Peyer's patch (tissue), 4 donors: ENCODE measurements around the gene RSRC1. TPM values are rescaled to one million over a fixed set of nuclear protein-coding genes. Genes with fewer than 3 reads are reported as not detected.

ENCODE experiments used
- DNase-seq, 3 donors: peaks; one replicate each; pipeline ENCODE4 v3.0.0-alpha.2; 2017 to 2019
- H3K27ac ChIP-seq, 4 donors: fragments of 200-600 bp; sonication (generic); one replicate each; pipeline ENCODE4 v1.5.1; 2016 to 2019
- H3K27me3 ChIP-seq, 2 donors: fragments of 200-600 bp; sonication (generic); one replicate each; pipeline ENCODE4 v1.5.1; 2019
- H3K36me3 ChIP-seq, 3 donors: fragments of 200-600 bp; sonication (generic); one replicate each; pipeline ENCODE4 v1.5.1; 2016 to 2019
- H3K4me1 ChIP-seq, 4 donors: fragments of 200-600 bp; sonication (generic); one replicate each; pipeline ENCODE4 v1.5.1; 2016 to 2019
- H3K4me3 ChIP-seq, 4 donors: fragments of 200-600 bp; sonication (generic); 1 replicate in 3 of 4; 2 replicates in 1 of 4; pipeline ENCODE4 v1.5.1; 2016 to 2019; ENCODE audit warnings: mild to moderate bottlenecking in 1 of 4
- H3K9me3 ChIP-seq, 4 donors: fragments of 200-600 bp; sonication (generic); one replicate each; pipeline ENCODE4 v1.5.1; 2016 to 2019; ENCODE audit warnings: mild to moderate bottlenecking in 1 of 4
- CTCF ChIP-seq, 6 experiments: fragments of 450-650 bp in 4 of 6; fragments of 200-600 bp in 2 of 6; sonication (generic) in 1 of 6; IDR thresholded peaks; one replicate each; pipeline ENCODE4 v1.5.1; 2017 to 2019; ENCODE audit warnings: antibody characterized with exemption in 6 of 6, mild to moderate bottlenecking in 3 of 6, moderate library complexity in 1 of 6
- POLR2A ChIP-seq, 2 donors: fragments of 450-650 bp; IDR thresholded peaks; one replicate each; pipeline ENCODE4 v1.5.1; 2017; ENCODE audit warnings: antibody characterized with exemption in 2 of 2, mild to moderate bottlenecking in 2 of 2, moderate library complexity in 2 of 2
- total RNA-seq, 4 donors: library from RNA; depleted of rRNA; stranded (reverse); fragments of >200 nt; gene quantifications; one replicate each; pipeline ENCODE4 v1.1.0, GENCODE V29; 2016

RSRC1 gene
- total RNA-seq, 4 donors from 2014 or later = 12.4 to 152 (median 29.4) TPM

DNA sequence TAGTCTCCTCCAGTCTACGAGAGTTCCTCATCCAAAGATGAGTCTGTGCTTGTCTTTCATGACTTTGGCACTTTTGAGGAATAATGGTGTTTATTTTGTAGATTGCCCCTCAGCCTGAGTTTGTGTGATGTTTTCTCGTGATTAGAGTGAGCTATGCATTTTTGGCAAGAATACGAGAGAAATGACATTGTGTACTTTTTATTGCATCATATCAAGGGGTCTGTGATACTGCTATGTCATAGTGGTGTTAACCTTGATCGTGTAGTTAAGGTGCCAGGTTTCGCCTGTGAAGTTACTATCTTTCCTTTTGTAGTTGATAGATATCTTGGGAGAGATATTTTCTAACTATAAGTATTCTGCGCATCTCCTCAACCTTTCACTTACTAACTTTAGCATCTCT is 18.9 kb downstream of the RSRC1 start:
- no peak for TF ChIP-seq POLR2A (IDR thresholded peaks at IDR 0.05)
- TF ChIP-seq CTCF (IDR thresholded peaks at IDR 0.05) = no peak
- no peaks in the 10 kb centered on the region for H3K9me3 ChIP-seq
- peaks cover 0 to 34% (median 0%) of the 10 kb centered on the region in 3 donors for H3K36me3 ChIP-seq
- no peak for DNase-seq
- no peak overlapping the region for H3K27ac ChIP-seq
- H3K27me3 ChIP-seq = no peaks in the 10 kb centered on the region
- no peaks in the 10 kb centered on the region for H3K4me1 ChIP-seq
- no peak overlapping the region for H3K4me3 ChIP-seq

DNA sequence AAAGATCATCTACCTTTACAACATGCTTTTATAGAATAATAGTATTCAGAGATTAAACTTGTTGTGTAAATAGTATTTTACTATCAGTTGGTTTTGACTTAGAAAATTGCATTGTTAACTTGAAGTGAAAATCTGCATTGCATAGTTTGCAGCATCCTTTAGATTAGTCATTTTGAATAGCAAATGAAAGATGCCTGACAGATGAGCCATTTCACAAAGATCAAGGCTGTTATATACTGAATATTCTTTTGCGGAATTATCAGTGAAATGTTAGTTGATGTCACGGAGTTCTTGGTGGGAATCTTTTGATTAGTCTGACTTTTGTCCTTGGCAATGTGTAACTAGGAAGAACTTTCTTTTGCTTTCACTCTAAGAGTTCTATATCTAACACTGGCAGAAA is 24.5 kb downstream of the RSRC1 start:
- TF ChIP-seq POLR2A (IDR thresholded peaks at IDR 0.05) (no peak), CTCF (IDR thresholded peaks at IDR 0.05) (no peak)
- H3K4me1 ChIP-seq = no peaks in the 10 kb centered on the region
- DNase-seq = no peak
- no peak overlapping the region for H3K4me3 ChIP-seq
- no peak overlapping the region for H3K27ac ChIP-seq
- no peaks in the 10 kb centered on the region for H3K9me3 ChIP-seq
- H3K36me3 ChIP-seq = no peaks in the 10 kb centered on the region
- no peaks in the 10 kb centered on the region for H3K27me3 ChIP-seq

- no peaks in the 10 kb centered on the region for H3K36me3 ChIP-seq
- no peaks in the 10 kb centered on the region for H3K27me3 ChIP-seq
- TF ChIP-seq CTCF (IDR thresholded peaks at IDR 0.05) (no peak), POLR2A (IDR thresholded peaks at IDR 0.05) (no peak)
- H3K4me3 ChIP-seq = no peak overlapping the region
- no peak for DNase-seq
- no peaks in the 10 kb centered on the region for H3K9me3 ChIP-seq
- no peak overlapping the region for H3K27ac ChIP-seq
- no peaks in the 10 kb centered on the region for H3K4me1 ChIP-seq
Measured at GRCh38 chr3:158140396-158140795, 30.5 kb downstream of the RSRC1 start.

DNA sequence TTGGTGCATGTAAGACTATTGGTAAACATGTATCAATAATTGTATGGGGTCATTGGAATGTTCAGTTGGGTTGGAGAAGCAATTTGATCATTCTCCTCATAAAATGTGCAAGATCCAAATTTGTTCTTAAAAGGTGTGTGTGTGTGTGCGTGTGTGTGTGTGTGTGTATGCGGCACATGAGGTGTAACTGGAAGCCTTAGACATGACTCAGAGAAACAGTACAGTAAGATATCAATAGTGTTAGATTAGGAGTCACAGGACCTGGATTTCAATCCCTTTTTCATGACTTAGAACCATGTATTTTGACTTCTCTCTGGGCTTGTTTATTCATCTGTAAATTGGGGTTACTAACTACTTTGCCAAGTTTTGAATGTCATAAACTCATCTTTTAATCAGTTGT is 38.3 kb downstream of the RSRC1 start:
- no peak overlapping the region for H3K27ac ChIP-seq
- H3K4me3 ChIP-seq = no peak overlapping the region
- no peaks in the 10 kb centered on the region for H3K36me3 ChIP-seq
- H3K27me3 ChIP-seq = no peaks in the 10 kb centered on the region
- no peaks in the 10 kb centered on the region for H3K4me1 ChIP-seq
- DNase-seq = no peak
- TF ChIP-seq CTCF (IDR thresholded peaks at IDR 0.05) (no peak), POLR2A (IDR thresholded peaks at IDR 0.05) (no peak)
- H3K9me3 ChIP-seq = no peaks in the 10 kb centered on the region

GRCh38 chr3:158152186-158152585 is 42.3 kb downstream of the RSRC1 start:
- no peaks in the 10 kb centered on the region for H3K9me3 ChIP-seq
- TF ChIP-seq CTCF (IDR thresholded peaks at IDR 0.05) (no peak), POLR2A (IDR thresholded peaks at IDR 0.05) (no peak)
- H3K4me3 ChIP-seq = no peak overlapping the region
- no peaks in the 10 kb centered on the region for H3K4me1 ChIP-seq
- no peak for DNase-seq
- no peaks in the 10 kb centered on the region for H3K27me3 ChIP-seq
- H3K36me3 ChIP-seq = no peaks in the 10 kb centered on the region
- no peak overlapping the region for H3K27ac ChIP-seq

DNA sequence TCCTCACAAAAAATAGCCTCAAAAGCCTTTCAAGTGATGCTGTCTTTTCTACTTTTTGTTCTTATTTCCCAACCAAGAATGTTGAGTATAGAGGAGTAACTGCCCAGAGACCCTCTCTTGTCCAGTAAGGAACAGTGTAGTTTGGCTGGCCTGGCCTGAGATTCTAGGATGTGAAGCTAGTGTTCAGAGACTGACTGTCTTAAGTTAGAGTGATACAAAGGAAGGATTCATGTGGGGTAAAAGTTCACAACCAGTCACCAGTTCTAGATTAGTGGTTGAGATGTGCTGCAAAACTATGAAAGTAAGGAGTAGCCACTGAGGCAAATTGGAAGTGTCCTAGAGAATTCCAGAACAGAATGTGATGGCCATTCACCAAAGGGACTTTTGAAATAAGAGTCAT is 49.1 kb downstream of the RSRC1 start:
- Histone ChIP-seq H3K9me3 (no peaks in the 10 kb centered on the region), H3K4me1 (no peaks in the 10 kb centered on the region), H3K36me3 (no peaks in the 10 kb centered on the region), H3K27me3 (no peaks in the 10 kb centered on the region), H3K27ac (no peak overlapping the region), H3K4me3 (no peak overlapping the region)
- DNase-seq = no peak
- TF ChIP-seq CTCF (IDR thresholded peaks at IDR 0.05) (no peak), POLR2A (IDR thresholded peaks at IDR 0.05) (no peak)
